HG02885 (cell line): ENCODE data around the gene HOXB6.

ENCODE experiments used
- ATAC-seq: cut with Tn5 transposase; IDR thresholded peaks from one replicate; pipeline ENCODE4 v1.9.1; 2021; ENCODE audit warnings: mild to moderate bottlenecking; ENCODE audit not compliant: unreplicated experiment, poor library complexity

HOXB6 gene

GRCh38 chr17:48558831-48559121, 46.0 kb downstream of the HOXB6 start:
- ATAC-seq = no peak

- no peak for ATAC-seq
Observed at GRCh38 chr17:48558057-48558830, 46.5 kb downstream of the HOXB6 start.

- no peak for ATAC-seq
Observed at GRCh38 chr17:48556576-48557401, 48.0 kb downstream of the HOXB6 start.

GRCh38 chr17:48556229-48556575, 48.6 kb downstream of the HOXB6 start:
- no peak for ATAC-seq

- no peak for ATAC-seq
Observed at GRCh38 chr17:48555258-48556228, 49.2 kb downstream of the HOXB6 start.

- ATAC-seq = no peak
Observed at GRCh38 chr17:48554412-48555257, 50.2 kb downstream of the HOXB6 start.

GRCh38 chr17:48553826-48554225, 51.0 kb downstream of the HOXB6 start:
- no peak for ATAC-seq

GRCh38 chr17:48553190-48553547, 51.6 kb downstream of the HOXB6 start:
- no peak for ATAC-seq

GRCh38 chr17:48552466-48553189, 52.2 kb downstream of the HOXB6 start:
- no peak for ATAC-seq

GRCh38 chr17:48551596-48552465, 53.0 kb downstream of the HOXB6 start:
- no peak for ATAC-seq

- no peak for ATAC-seq
Observed at GRCh38 chr17:48551214-48551555, 53.6 kb downstream of the HOXB6 start.

- no peak for ATAC-seq
Observed at GRCh38 chr17:48550502-48551213, 54.1 kb downstream of the HOXB6 start.

GRCh38 chr17:48549914-48550501, 54.8 kb downstream of the HOXB6 start:
- ATAC-seq = no peak

GRCh38 chr17:48549281-48549630, 55.5 kb downstream of the HOXB6 start:
- no peak for ATAC-seq

- ATAC-seq = no peak
Observed at GRCh38 chr17:48548523-48549280, 56.1 kb downstream of the HOXB6 start.

GRCh38 chr17:48547808-48548522, 56.8 kb downstream of the HOXB6 start:
- ATAC-seq = no peak
